ENCODE measurements around the gene GAB2.

DNA sequence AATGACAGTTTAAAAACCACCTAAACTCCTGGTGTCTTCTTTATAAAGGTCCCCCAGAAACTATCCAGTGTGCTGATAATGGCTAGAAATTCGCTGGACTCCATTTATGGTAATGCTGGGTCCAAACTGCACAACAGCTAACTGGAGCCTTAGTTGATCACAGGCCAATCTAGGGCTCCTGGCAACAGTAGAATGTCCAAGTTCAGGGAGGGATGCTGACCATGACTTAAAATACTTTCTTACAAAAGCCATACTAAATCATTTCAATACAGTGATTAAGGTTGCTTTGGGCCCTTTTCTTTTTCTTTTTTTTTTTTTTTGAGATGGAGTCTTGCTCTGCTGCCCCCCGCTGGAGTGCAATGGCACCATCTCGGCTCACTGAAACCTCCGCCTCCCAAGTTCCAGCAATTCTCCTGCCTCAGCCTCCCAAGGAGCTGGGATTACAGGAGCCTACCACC, 14.5 kb upstream of the GAB2 start:
- TF ChIP-seq CTCF (IDR thresholded peaks at IDR 0.05) (peak; percentile 44), RNF2 (IDR thresholded peaks at IDR 0.05; ENCODE audit: borderline replicate concordance, low read depth) (no peak), POLR2AphosphoS2 (conservative IDR thresholded peaks at IDR 0.05; ENCODE audit: low read length) (no peak), KDM1A (IDR thresholded peaks at IDR 0.05; ENCODE audit: low read depth) (no peak)
